H9 (cell line): Measurements from ENCODE around the gene ZNF385D. TPM values are rescaled to one million over a fixed set of nuclear protein-coding genes. Genes with fewer than 3 reads are reported as not detected.

Experiments used
- DNase-seq: peaks from one replicate; pipeline ENCODE4 v3.0.0-alpha.2; 2017
- H2AFZ ChIP-seq: one replicate; pipeline ENCODE4 v1.6.1; 2013; ENCODE audit warnings: mild to moderate bottlenecking, low read length, control low read depth, moderate library complexity
- H2AK5ac ChIP-seq: 2 replicates; pipeline ENCODE4 v1.6.1; 2013; ENCODE audit warnings: low read length, control low read depth, mixed read lengths; ENCODE audit not compliant: insufficient read length
- H2BK120ac ChIP-seq: one replicate; pipeline ENCODE4 v1.6.1; 2013; ENCODE audit warnings: low read depth, mild to moderate bottlenecking, low read length, control low read depth, inconsistent platforms; ENCODE audit not compliant: poor library complexity, severe bottlenecking
- H2BK12ac ChIP-seq: 2 replicates; pipeline ENCODE4 v1.6.1; 2013; ENCODE audit warnings: low read length, control low read depth, mixed read lengths, low read depth; ENCODE audit not compliant: insufficient read length
- H2BK15ac ChIP-seq: 2 replicates; pipeline ENCODE4 v1.6.1; 2013; ENCODE audit warnings: low read depth, low read length, control low read depth
- H2BK20ac ChIP-seq: one replicate; pipeline ENCODE4 v1.6.1; 2013; ENCODE audit warnings: low read depth, mild to moderate bottlenecking, low read length, control low read depth, inconsistent platforms; ENCODE audit not compliant: poor library complexity, severe bottlenecking
- H2BK5ac ChIP-seq: 2 replicates; pipeline ENCODE4 v1.6.1; 2013; ENCODE audit warnings: low read length, control low read depth, mixed read lengths; ENCODE audit not compliant: insufficient read length
- H3K14ac ChIP-seq: 2 replicates; pipeline ENCODE4 v1.6.1; 2013; ENCODE audit warnings: low read length, control low read depth; ENCODE audit not compliant: insufficient read depth
- H3K18ac ChIP-seq: 2 replicates; pipeline ENCODE4 v1.6.1; 2013; ENCODE audit warnings: low read depth, mild to moderate bottlenecking, mixed read lengths, low read length, control low read depth; ENCODE audit not compliant: insufficient read length
- H3K23ac ChIP-seq: 2 replicates; pipeline ENCODE4 v1.6.1; 2013; ENCODE audit warnings: low read length, control low read depth, mixed read lengths, low read depth; ENCODE audit not compliant: insufficient read length
- H3K23me2 ChIP-seq: 2 replicates; pipeline ENCODE4 v1.6.1; 2013; ENCODE audit warnings: low read depth, mild to moderate bottlenecking, mixed read lengths, low read length, control low read depth; ENCODE audit not compliant: insufficient read length, poor library complexity, severe bottlenecking
- H3K27ac ChIP-seq: 2 replicates; pipeline ENCODE4 v1.5.1; 2013; ENCODE audit warnings: low read length, control low read depth, mixed read lengths, low read depth; ENCODE audit not compliant: insufficient read length
- H3K27me3 ChIP-seq: 2 replicates; pipeline ENCODE4 v1.6.1; 2013; ENCODE audit warnings: low read length, control low read depth, inconsistent platforms; ENCODE audit not compliant: insufficient read depth
- H3K4ac ChIP-seq: 2 replicates; pipeline ENCODE4 v1.6.1; 2013; ENCODE audit warnings: low read depth, mild to moderate bottlenecking, control low read depth, inconsistent platforms, low read length, moderate library complexity
- H3K4me1 ChIP-seq: 2 replicates; pipeline ENCODE4 v1.6.1; 2013; ENCODE audit warnings: low read length, control low read depth, inconsistent platforms; ENCODE audit not compliant: insufficient read depth
- H3K4me2 ChIP-seq: 2 replicates; pipeline ENCODE4 v1.6.1; 2013; ENCODE audit warnings: low read length, control low read depth, mixed read lengths; ENCODE audit not compliant: insufficient read length, insufficient read depth
- H3K56ac ChIP-seq: 2 replicates; pipeline ENCODE4 v1.6.1; 2013; ENCODE audit warnings: low read depth, mild to moderate bottlenecking, mixed read lengths, low read length, control low read depth; ENCODE audit not compliant: insufficient read length
- H3K79me1 ChIP-seq: 2 replicates; pipeline ENCODE4 v1.6.1; 2013; ENCODE audit warnings: low read depth, mild to moderate bottlenecking, moderate library complexity, low read length, control low read depth, inconsistent platforms; ENCODE audit not compliant: insufficient read depth, poor library complexity, severe bottlenecking
- H3K79me2 ChIP-seq: 2 replicates; pipeline ENCODE4 v1.6.1; 2013; ENCODE audit warnings: low read length, control low read depth, inconsistent platforms; ENCODE audit not compliant: insufficient read depth
- H3K9ac ChIP-seq: 2 replicates; pipeline ENCODE4 v1.6.1; 2013; ENCODE audit warnings: low read length, control low read depth, mixed read lengths; ENCODE audit not compliant: insufficient read length; ENCODE audit errors: extremely low read depth
- H3K9me3 ChIP-seq: one replicate; pipeline ENCODE4 v1.6.1; 2013; ENCODE audit warnings: low read depth, low read length, inconsistent platforms; ENCODE audit not compliant: control insufficient read depth
- H3T11ph ChIP-seq: one replicate; pipeline ENCODE4 v1.6.1; 2013; ENCODE audit warnings: mild to moderate bottlenecking, low read length, control low read depth, inconsistent platforms
- H4K20me1 ChIP-seq: one replicate; pipeline ENCODE4 v1.6.1; 2013; ENCODE audit not compliant: control insufficient read depth, insufficient read length, insufficient read depth
- H4K5ac ChIP-seq: 2 replicates; pipeline ENCODE4 v1.6.1; 2013; ENCODE audit warnings: low read depth, mild to moderate bottlenecking, mixed read lengths, low read length, control low read depth; ENCODE audit not compliant: insufficient read length
- H4K8ac ChIP-seq: replicated peaks from 2 replicates; pipeline ENCODE4 v1.6.1; 2013; ENCODE audit warnings: low read length, control low read depth, mixed read lengths, low read depth; ENCODE audit not compliant: insufficient read length
- H4K91ac ChIP-seq: 2 replicates; pipeline ENCODE4 v1.6.1; 2013; ENCODE audit warnings: low read depth, mild to moderate bottlenecking, moderate library complexity, mixed read lengths, low read length, control low read depth; ENCODE audit not compliant: insufficient read length
- H3K27ac Mint-ChIP-seq, 3 experiments: 2 replicates in 2 of 3; 3 replicates in 1 of 3; pipeline ENCODE4 v1.8.0; 2020 to 2021; ENCODE audit warnings: mixed read lengths in 3 of 3, mild to moderate bottlenecking in 1 of 3, moderate library complexity in 1 of 3
- H3K27me3 Mint-ChIP-seq: 2 replicates; pipeline ENCODE4 v1.8.0; 2021; ENCODE audit warnings: low read depth, mild to moderate bottlenecking, moderate library complexity, mixed read lengths
- H3K36me3 Mint-ChIP-seq, 3 experiments: 2 replicates in 2 of 3; 3 replicates in 1 of 3; pipeline ENCODE4 v1.8.0; 2020 to 2021; ENCODE audit warnings: low read depth in 3 of 3, mixed read lengths in 3 of 3; ENCODE audit not compliant: insufficient read depth in 1 of 3
- H3K4me1 Mint-ChIP-seq, 2 experiments: 2 replicates each; pipeline ENCODE4 v1.8.0; 2020; ENCODE audit warnings: mixed read lengths in 2 of 2
- H3K4me3 Mint-ChIP-seq, 2 experiments: 2 replicates in 1 of 2; 3 replicates in 1 of 2; pipeline ENCODE4 v1.8.0; 2020 to 2021; ENCODE audit warnings: mild to moderate bottlenecking in 2 of 2, mixed read lengths in 2 of 2, moderate library complexity in 1 of 2
- H3K9me3 Mint-ChIP-seq, 2 experiments: 2 replicates in 1 of 2; 3 replicates in 1 of 2; pipeline ENCODE4 v1.8.0; 2020; ENCODE audit warnings: mild to moderate bottlenecking in 2 of 2, mixed read lengths in 2 of 2, moderate library complexity in 1 of 2
- CTCF ChIP-seq: fragments of 200-600 bp; sonication (generic); conservative IDR thresholded peaks from 3 replicates; pipeline ENCODE4 v1.8.0; 2021; ENCODE audit warnings: antibody characterized with exemption, mild to moderate bottlenecking
- WGBS: extraction: QIAGEN DNeasy Blood & Tissue Kit; methylation state at CpG from one replicate; pipeline ENCODE4 v1.1.7; 2013; ENCODE audit warnings: missing lambda C conversion rate, low lambda C conversion rate, mixed read lengths; ENCODE audit not compliant: insufficient read length; ENCODE audit errors: extremely low coverage; 5-methylcytosine and 5-hydroxymethylcytosine counted together
- total RNA-seq: library from RNA; stranded (reverse); gene quantifications from 2 replicates; pipeline ENCODE4 v1.2.1, GENCODE V29; 2021

The ZNF385D gene
- total RNA-seq, 1 experiment from 2014 or later, result 1.5 TPM

GRCh38 chr3:21766002-21766401, 15.0 kb upstream of the ZNF385D start:
- no peak for DNase-seq
- H3K4me3 Mint-ChIP-seq, result no peak overlapping the region
- Histone ChIP-seq H3K79me2 (no peaks in the 10 kb centered on the region), H4K20me1 (no peaks in the 10 kb centered on the region), H3K18ac (no peak overlapping the region), H2BK15ac (no peak overlapping the region), H3K27me3 (no peaks in the 10 kb centered on the region), H3K9ac (no peak overlapping the region), H3K4me1 (no peaks in the 10 kb centered on the region), H2AK5ac (no peak overlapping the region), H3K79me1 (no peaks in the 10 kb centered on the region), H3K56ac (no peak overlapping the region), H3K4me2 (no peak overlapping the region), H2BK12ac (no peak overlapping the region), H3T11ph (no peak overlapping the region), H4K91ac (no peak overlapping the region), H2AFZ (no peak overlapping the region), H3K23me2 (no peaks in the 10 kb centered on the region), H4K8ac (no peak overlapping the region), H3K9me3 (no peaks in the 10 kb centered on the region), H3K27ac (no peak overlapping the region), H4K5ac (no peak overlapping the region), H2BK20ac (no peak overlapping the region), H2BK5ac (no peak overlapping the region), H2BK120ac (no peak overlapping the region), H3K14ac (no peak overlapping the region), H3K23ac (no peak overlapping the region), H3K4ac (no peak overlapping the region)
- WGBS, result no CpG with 5 or more reads among the region's 2 CpGs
- no peaks in the 10 kb centered on the region for H3K27me3 Mint-ChIP-seq
- H3K27ac Mint-ChIP-seq, result no peak overlapping the region
- no peaks in the 10 kb centered on the region for H3K9me3 Mint-ChIP-seq
- H3K4me1 Mint-ChIP-seq, result no peaks in the 10 kb centered on the region
- no peaks in the 10 kb centered on the region for H3K36me3 Mint-ChIP-seq
- TF ChIP-seq CTCF, result no peak
